Liver (tissue), 3 donors: Measurements from ENCODE around the gene ATP5MC2.

ENCODE experiments used
- CTCF ChIP-seq: fragments of 150-350 bp; IDR thresholded peaks from 2 replicates; pipeline ENCODE4 v1.5.1; 2017; ENCODE audit warnings: improper control_type of control experiment, low read depth, low read length; ENCODE audit not compliant: missing input control
- EGR1 ChIP-seq, 2 donors: IDR thresholded peaks; 2 replicates each; pipeline ENCODE4 v1.6.1; 2016 to 2018; ENCODE audit warnings: antibody characterized with exemption in 2 of 2, low read depth in 2 of 2
- GABPA ChIP-seq, 2 donors: IDR thresholded peaks in 1 of 2; conservative IDR thresholded peaks in 1 of 2; 2 replicates each; pipeline ENCODE4 v1.6.1; 2016; ENCODE audit warnings: antibody characterized with exemption in 2 of 2, mild to moderate bottlenecking in 1 of 2, moderate library complexity in 1 of 2
- MAX ChIP-seq: IDR thresholded peaks from 2 replicates; pipeline ENCODE4 v1.6.1; 2016; ENCODE audit warnings: antibody characterized with exemption
- RAD21 ChIP-seq, 2 donors: IDR thresholded peaks; 2 replicates each; pipeline ENCODE4 v1.6.1; 2016; ENCODE audit warnings: antibody characterized with exemption in 2 of 2, mild to moderate bottlenecking in 2 of 2
- RXRA ChIP-seq, 2 donors: IDR thresholded peaks; 2 replicates each; pipeline ENCODE4 v1.6.1; 2017 to 2018; ENCODE audit warnings: antibody characterized with exemption in 2 of 2, mild to moderate bottlenecking in 1 of 2
- SP1 ChIP-seq: IDR thresholded peaks from 2 replicates; pipeline ENCODE4 v1.6.1; 2018; ENCODE audit warnings: antibody characterized with exemption, mild to moderate bottlenecking
- TAF1 ChIP-seq: conservative IDR thresholded peaks from 2 replicates; pipeline ENCODE4 v1.6.1; 2016; ENCODE audit warnings: antibody characterized with exemption, mild to moderate bottlenecking
- TF ChIP-seq, protein P1 (sequence below): IDR thresholded peaks from 2 replicates; pipeline ENCODE4 v1.6.1; 2016; ENCODE audit warnings: antibody characterized with exemption, mild to moderate bottlenecking
- donor health status: healthy.
- donor health status: healthy.

GRCh38 chr12:53617700-53618099 is 58.2 kb downstream of the ATP5MC2 start:
- TF ChIP-seq CTCF = no peak
- TF ChIP-seq TAF1 = no peak
- TF ChIP-seq, protein P1, sequence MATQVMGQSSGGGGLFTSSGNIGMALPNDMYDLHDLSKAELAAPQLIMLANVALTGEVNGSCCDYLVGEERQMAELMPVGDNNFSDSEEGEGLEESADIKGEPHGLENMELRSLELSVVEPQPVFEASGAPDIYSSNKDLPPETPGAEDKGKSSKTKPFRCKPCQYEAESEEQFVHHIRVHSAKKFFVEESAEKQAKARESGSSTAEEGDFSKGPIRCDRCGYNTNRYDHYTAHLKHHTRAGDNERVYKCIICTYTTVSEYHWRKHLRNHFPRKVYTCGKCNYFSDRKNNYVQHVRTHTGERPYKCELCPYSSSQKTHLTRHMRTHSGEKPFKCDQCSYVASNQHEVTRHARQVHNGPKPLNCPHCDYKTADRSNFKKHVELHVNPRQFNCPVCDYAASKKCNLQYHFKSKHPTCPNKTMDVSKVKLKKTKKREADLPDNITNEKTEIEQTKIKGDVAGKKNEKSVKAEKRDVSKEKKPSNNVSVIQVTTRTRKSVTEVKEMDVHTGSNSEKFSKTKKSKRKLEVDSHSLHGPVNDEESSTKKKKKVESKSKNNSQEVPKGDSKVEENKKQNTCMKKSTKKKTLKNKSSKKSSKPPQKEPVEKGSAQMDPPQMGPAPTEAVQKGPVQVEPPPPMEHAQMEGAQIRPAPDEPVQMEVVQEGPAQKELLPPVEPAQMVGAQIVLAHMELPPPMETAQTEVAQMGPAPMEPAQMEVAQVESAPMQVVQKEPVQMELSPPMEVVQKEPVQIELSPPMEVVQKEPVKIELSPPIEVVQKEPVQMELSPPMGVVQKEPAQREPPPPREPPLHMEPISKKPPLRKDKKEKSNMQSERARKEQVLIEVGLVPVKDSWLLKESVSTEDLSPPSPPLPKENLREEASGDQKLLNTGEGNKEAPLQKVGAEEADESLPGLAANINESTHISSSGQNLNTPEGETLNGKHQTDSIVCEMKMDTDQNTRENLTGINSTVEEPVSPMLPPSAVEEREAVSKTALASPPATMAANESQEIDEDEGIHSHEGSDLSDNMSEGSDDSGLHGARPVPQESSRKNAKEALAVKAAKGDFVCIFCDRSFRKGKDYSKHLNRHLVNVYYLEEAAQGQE = no peak
- TF ChIP-seq MAX = no peak
- no peak for TF ChIP-seq RXRA (IDR thresholded peaks at IDR 0.05)
- no peak for TF ChIP-seq EGR1 (IDR thresholded peaks at IDR 0.05; ENCODE audit: low read depth in 2 of 2)
- no peak for TF ChIP-seq SP1
- TF ChIP-seq RAD21 (IDR thresholded peaks at IDR 0.05) = no peak
- TF ChIP-seq GABPA (IDR thresholded peaks at IDR 0.05 in 1 of 2, conservative IDR thresholded peaks at IDR 0.05 in 1 of 2) = no peak
